Kidney epithelial cell (primary cell): Measurements from ENCODE around the gene PDE4B. TPM values are rescaled to one million over a fixed set of nuclear protein-coding genes. Genes with fewer than 3 reads are reported as not detected.

Source experiments
- DNase-seq: peaks from one replicate; pipeline ENCODE4 v3.0.0-alpha.2; 2010; ENCODE audit warnings: low read depth
- H3K27me3 ChIP-seq: 2 replicates; pipeline ENCODE4 v1.6.0; 2011; ENCODE audit warnings: low read length; ENCODE audit not compliant: control insufficient read depth, insufficient read depth
- H3K36me3 ChIP-seq: 2 replicates; pipeline ENCODE4 v1.5.1; 2011; ENCODE audit warnings: low read length; ENCODE audit not compliant: control insufficient read depth, insufficient read depth
- H3K4me3 ChIP-seq: 2 replicates; pipeline ENCODE4 v1.5.1; 2011; ENCODE audit warnings: low read depth, mild to moderate bottlenecking, control low read depth, low read length
- total RNA-seq: library from RNA; depleted of rRNA; stranded (reverse); fragments of >200 nt; gene quantifications from 2 replicates; pipeline ENCODE4 v1.2.3, GENCODE V29; 2015
- TF ChIP-seq, protein P1 (sequence below): IDR thresholded peaks from 2 replicates; pipeline ENCODE4 v1.5.1; 2011; ENCODE audit warnings: mild to moderate bottlenecking, moderate library complexity, low read length, control low read depth, inconsistent platforms; ENCODE audit not compliant: insufficient read depth, poor library complexity, severe bottlenecking

The PDE4B gene
- total RNA-seq, 1 donor from 2014 or later = 0.33 TPM

DNA sequence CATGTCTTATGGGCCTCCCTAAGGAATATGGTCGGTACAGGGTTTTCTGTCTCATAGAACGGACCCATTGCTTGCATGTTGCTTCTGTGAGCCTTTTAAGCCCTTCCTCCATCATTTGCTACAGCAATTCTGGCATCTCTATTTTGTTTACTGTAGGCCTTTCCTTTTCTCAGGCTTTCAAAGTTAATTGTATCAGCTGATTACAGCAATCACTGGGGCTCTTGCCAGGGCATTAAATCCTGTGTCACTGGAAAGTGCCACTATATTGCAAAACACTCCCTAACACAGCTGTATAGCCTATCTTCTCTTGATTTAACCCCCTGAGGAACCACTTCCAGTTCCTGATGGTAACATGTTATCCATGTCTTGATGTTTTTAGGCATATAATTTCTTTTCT is 156.5 kb downstream of the PDE4B start:
- no peak overlapping the region for H3K4me3 ChIP-seq
- TF ChIP-seq, protein P1, sequence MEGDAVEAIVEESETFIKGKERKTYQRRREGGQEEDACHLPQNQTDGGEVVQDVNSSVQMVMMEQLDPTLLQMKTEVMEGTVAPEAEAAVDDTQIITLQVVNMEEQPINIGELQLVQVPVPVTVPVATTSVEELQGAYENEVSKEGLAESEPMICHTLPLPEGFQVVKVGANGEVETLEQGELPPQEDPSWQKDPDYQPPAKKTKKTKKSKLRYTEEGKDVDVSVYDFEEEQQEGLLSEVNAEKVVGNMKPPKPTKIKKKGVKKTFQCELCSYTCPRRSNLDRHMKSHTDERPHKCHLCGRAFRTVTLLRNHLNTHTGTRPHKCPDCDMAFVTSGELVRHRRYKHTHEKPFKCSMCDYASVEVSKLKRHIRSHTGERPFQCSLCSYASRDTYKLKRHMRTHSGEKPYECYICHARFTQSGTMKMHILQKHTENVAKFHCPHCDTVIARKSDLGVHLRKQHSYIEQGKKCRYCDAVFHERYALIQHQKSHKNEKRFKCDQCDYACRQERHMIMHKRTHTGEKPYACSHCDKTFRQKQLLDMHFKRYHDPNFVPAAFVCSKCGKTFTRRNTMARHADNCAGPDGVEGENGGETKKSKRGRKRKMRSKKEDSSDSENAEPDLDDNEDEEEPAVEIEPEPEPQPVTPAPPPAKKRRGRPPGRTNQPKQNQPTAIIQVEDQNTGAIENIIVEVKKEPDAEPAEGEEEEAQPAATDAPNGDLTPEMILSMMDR = no peak
- no peak for DNase-seq
- H3K36me3 ChIP-seq = no peaks in the 10 kb centered on the region
- no peaks in the 10 kb centered on the region for H3K27me3 ChIP-seq

DNA sequence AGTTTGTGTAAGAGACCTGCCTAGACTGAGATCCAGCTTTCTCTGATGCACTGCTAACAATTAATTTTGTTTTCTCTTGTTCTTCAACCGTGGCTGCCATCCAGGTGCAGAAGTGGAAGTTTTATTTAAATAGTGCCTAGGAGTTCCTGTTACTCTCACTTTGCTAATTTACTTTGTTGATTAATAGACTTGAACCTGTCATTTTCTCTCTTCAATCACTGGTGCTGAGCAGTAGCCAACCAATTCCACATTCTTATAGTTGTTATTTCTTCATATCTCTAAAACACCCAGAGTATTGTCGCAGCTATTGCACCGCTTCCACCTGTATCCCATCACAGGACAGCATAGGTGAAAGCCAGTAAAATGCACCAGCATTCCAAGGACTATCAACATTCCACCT is 157.2 kb downstream of the PDE4B start:
- TF ChIP-seq, protein P1 = no peak
- H3K36me3 ChIP-seq = no peaks in the 10 kb centered on the region
- no peaks in the 10 kb centered on the region for H3K27me3 ChIP-seq
- no peak for DNase-seq
- H3K4me3 ChIP-seq = no peak overlapping the region

DNA sequence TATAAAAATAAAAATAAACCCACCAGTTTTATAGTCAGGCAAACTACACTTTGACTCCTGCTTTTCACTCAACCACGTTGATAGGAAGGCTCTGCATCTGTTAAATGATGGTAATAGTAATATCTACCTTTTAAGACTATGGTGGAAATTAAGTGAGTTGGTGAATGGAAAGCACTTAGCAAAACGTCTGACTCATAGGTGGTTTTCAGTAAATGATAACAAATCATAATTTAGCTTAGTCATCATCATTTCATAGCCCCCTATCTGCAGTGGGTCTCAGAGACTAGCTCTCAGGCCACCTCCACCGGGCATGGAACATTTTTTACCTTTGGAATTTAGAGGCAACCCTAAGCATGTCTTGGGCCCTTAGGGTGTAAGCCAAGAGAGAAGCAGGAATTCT is 160.0 kb downstream of the PDE4B start:
- Histone ChIP-seq H3K36me3 (no peaks in the 10 kb centered on the region), H3K4me3 (no peak overlapping the region), H3K27me3 (no peaks in the 10 kb centered on the region)
- TF ChIP-seq, protein P1 = no peak
- no peak for DNase-seq

DNA sequence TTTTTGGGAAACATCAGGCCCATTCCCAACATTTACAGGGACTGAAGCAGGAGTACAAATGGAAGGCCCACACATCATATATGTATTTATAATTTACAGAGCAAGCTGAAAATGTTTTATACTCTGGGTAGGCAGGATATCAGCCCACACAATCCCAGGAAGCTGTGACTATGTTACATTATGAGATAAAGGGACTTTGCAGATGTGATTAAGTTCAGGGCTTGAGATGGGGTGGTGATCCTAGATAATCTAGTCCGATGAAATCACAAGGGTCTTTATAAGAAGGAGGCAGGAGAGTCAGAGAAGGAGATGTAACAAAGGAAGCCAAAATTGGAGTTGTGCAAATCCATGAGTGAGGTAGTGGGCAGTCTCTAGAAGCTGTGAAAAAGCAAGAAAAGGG is 160.5 kb downstream of the PDE4B start:
- H3K27me3 ChIP-seq = no peaks in the 10 kb centered on the region
- no peak overlapping the region for H3K4me3 ChIP-seq
- no peaks in the 10 kb centered on the region for H3K36me3 ChIP-seq
- TF ChIP-seq, protein P1 = no peak
- no peak for DNase-seq

DNA sequence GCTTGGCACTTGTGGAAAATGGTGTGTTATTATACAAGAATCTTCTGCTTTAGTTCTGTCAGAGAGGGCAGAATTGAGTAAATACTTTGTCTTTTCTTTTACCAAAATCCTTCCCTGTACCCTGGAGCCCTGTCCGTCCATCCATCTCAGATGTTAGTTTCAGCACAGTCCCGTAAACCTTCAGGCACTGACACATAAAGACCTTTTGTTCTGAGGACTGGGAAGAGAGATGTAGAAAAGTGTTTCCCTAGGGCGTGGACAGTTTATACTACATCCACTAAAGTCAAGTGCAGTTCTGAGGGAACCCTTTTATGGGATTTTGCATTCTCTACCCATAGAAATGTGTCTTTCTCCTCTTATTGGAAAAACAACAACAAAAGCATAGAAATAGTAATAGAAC is 162.4 kb downstream of the PDE4B start:
- Histone ChIP-seq H3K36me3 (no peaks in the 10 kb centered on the region), H3K4me3 (no peak overlapping the region), H3K27me3 (no peaks in the 10 kb centered on the region)
- DNase-seq = no peak
- TF ChIP-seq, protein P1 = no peak

DNA sequence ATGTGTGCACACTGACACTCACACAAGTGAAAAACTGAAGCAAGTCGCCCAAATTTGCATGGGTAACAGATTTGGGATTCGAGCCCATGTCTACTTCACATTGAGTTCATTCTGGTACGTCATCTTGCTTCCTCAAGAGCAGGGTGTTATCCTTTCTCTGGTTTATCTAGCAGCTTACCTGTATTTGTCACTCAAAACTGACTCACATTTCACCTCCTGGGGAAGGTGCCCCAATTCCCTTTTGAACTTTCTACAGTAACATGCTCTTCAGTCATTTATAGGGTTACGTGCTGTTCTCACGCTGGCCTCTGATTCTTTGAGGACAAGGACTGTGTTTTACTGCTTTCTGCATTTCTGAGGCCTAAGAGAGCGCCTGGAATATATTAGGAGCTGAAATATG is 162.8 kb downstream of the PDE4B start:
- Histone ChIP-seq H3K36me3 (no peaks in the 10 kb centered on the region), H3K27me3 (no peaks in the 10 kb centered on the region), H3K4me3 (no peak overlapping the region)
- TF ChIP-seq, protein P1 = no peak
- no peak for DNase-seq
